ENCODE results near the gene ASPSCR1. TPM values are rescaled to one million over a fixed set of nuclear protein-coding genes. Genes with fewer than 3 reads are reported as not detected.

Gene ASPSCR1
- total RNA-seq, 1 donor from 2014 or later = 45.9 TPM

DNA sequence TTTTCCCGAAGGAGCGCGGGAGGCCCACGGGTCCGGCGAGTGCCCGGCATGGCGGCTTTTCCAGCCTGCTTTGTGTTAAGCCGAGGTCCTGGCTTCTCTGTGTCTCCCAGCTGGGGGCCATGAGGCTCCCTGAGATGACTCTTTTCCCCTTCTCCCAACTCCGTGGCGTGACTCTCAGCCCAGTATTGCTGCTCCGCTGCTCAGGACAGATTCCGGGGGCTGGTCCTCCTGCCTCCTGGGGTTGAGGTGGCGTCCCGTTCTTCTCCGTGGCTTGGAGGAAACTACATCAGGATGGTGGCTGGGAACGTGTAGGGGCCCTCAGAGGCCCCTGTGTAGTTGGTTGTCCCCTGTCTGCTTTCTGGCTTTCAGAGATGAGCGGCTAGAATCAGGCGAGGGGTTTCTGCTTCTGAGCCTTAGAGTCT lies 75.2 kb downstream of the ASPSCR1 start:
- DNase-seq (ENCODE audit: extremely low spot score, unreplicated experiment) = no peak
- Mint-ChIP-seq H3K27me3 (ENCODE audit: unreplicated experiment) (no peaks in the 10 kb centered on the region), H3K36me3 (ENCODE audit: unreplicated experiment) (peaks cover 10% of the 10 kb centered on the region), H3K4me1 (ENCODE audit: unreplicated experiment) (peaks cover 17% of the 10 kb centered on the region), H3K27ac (ENCODE audit: unreplicated experiment) (peak overlapping the region; percentile 34), H3K4me3 (ENCODE audit: unreplicated experiment) (peak overlapping the region; percentile 78), H3K9me3 (ENCODE audit: unreplicated experiment) (no peaks in the 10 kb centered on the region)
- TF ChIP-seq CTCF (IDR thresholded peaks at IDR 0.05) = no peak

DNA sequence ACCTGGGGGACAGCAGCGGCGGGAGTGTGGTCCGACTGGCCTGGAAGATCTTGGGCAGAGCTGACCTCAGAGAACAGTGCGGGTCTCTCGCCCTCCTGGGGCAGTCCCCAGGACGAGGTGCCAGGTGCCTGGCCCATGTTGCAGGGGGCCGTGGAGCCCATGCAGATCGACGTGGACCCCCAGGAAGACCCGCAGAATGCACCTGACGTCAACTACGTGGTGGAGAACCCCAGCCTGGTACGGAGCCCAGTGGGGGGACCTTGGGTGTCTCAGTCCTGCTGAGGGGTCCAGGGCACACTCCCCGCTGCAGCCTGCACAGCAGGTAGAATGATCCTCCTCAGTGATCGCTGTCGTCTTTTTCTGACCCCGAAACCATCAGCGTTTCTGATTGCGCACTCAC lies 75.7 kb downstream of the ASPSCR1 start:
- H3K9me3 Mint-ChIP-seq (ENCODE audit: unreplicated experiment) = no peaks in the 10 kb centered on the region

DNA sequence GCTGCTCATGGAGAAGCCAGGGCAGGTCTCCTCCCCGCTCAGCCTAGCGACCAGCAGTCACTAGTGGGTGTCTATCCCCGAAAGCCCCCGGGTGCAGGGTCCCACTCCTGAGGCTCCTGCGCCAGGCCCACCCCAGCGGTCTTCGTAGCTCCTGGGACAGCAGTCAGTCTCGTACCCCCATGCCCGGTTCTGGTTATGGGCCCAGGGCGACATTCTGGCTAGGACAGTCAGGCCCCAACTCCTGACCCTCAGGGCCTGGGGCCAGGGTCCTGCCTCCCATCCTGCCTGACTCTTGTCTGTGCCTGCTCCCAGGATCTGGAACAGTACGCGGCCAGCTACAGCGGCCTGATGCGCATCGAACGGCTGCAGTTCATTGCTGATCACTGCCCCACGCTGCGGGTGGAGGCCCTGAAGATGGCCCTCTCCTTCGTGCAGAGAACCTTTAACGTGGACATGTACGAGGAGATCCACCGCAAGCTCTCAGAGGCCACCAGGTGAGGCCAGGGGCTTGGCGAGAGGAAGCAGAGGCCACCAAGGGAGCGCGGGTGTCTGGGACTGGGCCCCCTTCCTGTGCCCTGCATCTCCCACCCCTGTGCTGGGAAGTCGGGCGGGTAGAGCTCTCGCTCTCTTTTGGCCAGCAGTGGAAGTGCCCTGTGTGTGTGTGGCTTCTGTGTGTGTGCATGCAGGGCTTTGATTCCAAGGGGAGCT lies 76.3 kb downstream of the ASPSCR1 start:
- no peaks in the 10 kb centered on the region for H3K27me3 Mint-ChIP-seq (ENCODE audit: unreplicated experiment)
- H3K9me3 Mint-ChIP-seq (ENCODE audit: unreplicated experiment) = no peaks in the 10 kb centered on the region
- peaks cover 17% of the 10 kb centered on the region for H3K4me1 Mint-ChIP-seq (ENCODE audit: unreplicated experiment)
- H3K36me3 Mint-ChIP-seq (ENCODE audit: unreplicated experiment) = peaks cover 13% of the 10 kb centered on the region
- peak overlapping the region; percentile 78 for H3K4me3 Mint-ChIP-seq (ENCODE audit: unreplicated experiment)
- DNase-seq (ENCODE audit: extremely low spot score, unreplicated experiment) = no peak
- no peak overlapping the region for H3K27ac Mint-ChIP-seq (ENCODE audit: unreplicated experiment)
- TF ChIP-seq CTCF (IDR thresholded peaks at IDR 0.05) = no peak

More for the DNA sequence above, 75.7 kb downstream of the ASPSCR1 start:
- H3K36me3 Mint-ChIP-seq (ENCODE audit: unreplicated experiment) = peaks cover 13% of the 10 kb centered on the region
- peak overlapping the region; percentile 78 for H3K4me3 Mint-ChIP-seq (ENCODE audit: unreplicated experiment)
- no peak for DNase-seq (ENCODE audit: extremely low spot score, unreplicated experiment)
- H3K27ac Mint-ChIP-seq (ENCODE audit: unreplicated experiment) = no peak overlapping the region
- peaks cover 17% of the 10 kb centered on the region for H3K4me1 Mint-ChIP-seq (ENCODE audit: unreplicated experiment)
- H3K27me3 Mint-ChIP-seq (ENCODE audit: unreplicated experiment) = no peaks in the 10 kb centered on the region
- no peak for TF ChIP-seq CTCF (IDR thresholded peaks at IDR 0.05)

- Mint-ChIP-seq H3K4me3 (ENCODE audit: unreplicated experiment) (no peak overlapping the region), H3K4me1 (ENCODE audit: unreplicated experiment) (peaks cover 17% of the 10 kb centered on the region), H3K27me3 (ENCODE audit: unreplicated experiment) (no peaks in the 10 kb centered on the region), H3K27ac (ENCODE audit: unreplicated experiment) (no peak overlapping the region), H3K36me3 (ENCODE audit: unreplicated experiment) (peaks cover 13% of the 10 kb centered on the region), H3K9me3 (ENCODE audit: unreplicated experiment) (no peaks in the 10 kb centered on the region)
- no peak for TF ChIP-seq CTCF (IDR thresholded peaks at IDR 0.05)
- DNase-seq (ENCODE audit: extremely low spot score, unreplicated experiment) = no peak
Measured at GRCh38 chr17:82054351-82055022, 77.1 kb downstream of the ASPSCR1 start.

All from osteocyte (in vitro differentiated cells).